Fibroblast of mammary gland (primary cell): ENCODE measurements around the gene RASAL1.

ENCODE experiments used
- DNase-seq: peaks from one replicate; pipeline ENCODE4 v3.0.0-alpha.2; 2010; ENCODE audit warnings: low read depth
- H3K4me3 ChIP-seq: 2 replicates; pipeline ENCODE4 v1.5.1; 2011; ENCODE audit warnings: low read depth, mild to moderate bottlenecking, low read length, moderate library complexity; ENCODE audit not compliant: control insufficient read depth
- CTCF ChIP-seq: conservative IDR thresholded peaks from 2 replicates; pipeline ENCODE4 v1.5.1; 2011; ENCODE audit warnings: low read depth, low read length, inconsistent platforms; ENCODE audit not compliant: control insufficient read depth, insufficient read depth

The RASAL1 gene

GRCh38 chr12:113083863-113084435 lies 51.6 kb downstream of the RASAL1 start:
- no peak for TF ChIP-seq CTCF
- H3K4me3 ChIP-seq = no peak overlapping the region
- no peak for DNase-seq

GRCh38 chr12:113082486-113083148 lies 52.9 kb downstream of the RASAL1 start:
- no peak for DNase-seq
- no peak for TF ChIP-seq CTCF
- H3K4me3 ChIP-seq = no peak overlapping the region

GRCh38 chr12:113081873-113082272 lies 53.7 kb downstream of the RASAL1 start:
- no peak overlapping the region for H3K4me3 ChIP-seq
- no peak for DNase-seq
- no peak for TF ChIP-seq CTCF

- no peak for TF ChIP-seq CTCF
- DNase-seq = no peak
- H3K4me3 ChIP-seq = no peak overlapping the region
Observed at GRCh38 chr12:113077859-113078255, 57.7 kb downstream of the RASAL1 start.

GRCh38 chr12:113077057-113077858 lies 58.3 kb downstream of the RASAL1 start:
- no peak for TF ChIP-seq CTCF
- DNase-seq = no peak
- H3K4me3 ChIP-seq = no peak overlapping the region

- DNase-seq = no peak
- no peak overlapping the region for H3K4me3 ChIP-seq
- TF ChIP-seq CTCF = no peak
Observed at GRCh38 chr12:113075137-113075683, 60.4 kb downstream of the RASAL1 start.
